Ovary (tissue), 9 donors: Measurements from ENCODE around the gene RGS12. TPM values are rescaled to one million over a fixed set of nuclear protein-coding genes. Genes with fewer than 3 reads are reported as not detected.

ENCODE experiments used
- DNase-seq, 5 donors: peaks; one replicate each; pipeline ENCODE4 v3.0.0-alpha.2; 2019 to 2020
- H3K27ac ChIP-seq, 2 donors: fragments of 200-600 bp; one replicate each; pipeline versions ENCODE4 v1.5.1 to v1.8.0; 2019 to 2022
- H3K27me3 ChIP-seq: fragments of 200-600 bp; one replicate; pipeline ENCODE4 v1.8.0; 2022
- H3K36me3 ChIP-seq: fragments of 200-600 bp; sonication (generic); one replicate; pipeline ENCODE4 v1.5.1; 2019
- H3K4me1 ChIP-seq: one replicate; pipeline ENCODE4 v1.8.1; 2013; ENCODE audit warnings: mild to moderate bottlenecking, moderate library complexity; ENCODE audit not compliant: insufficient read depth
- H3K4me3 ChIP-seq: fragments of 200-600 bp; sonication (generic); one replicate; pipeline ENCODE4 v1.5.1; 2017
- H3K9me3 ChIP-seq, 2 donors: fragments of 200-600 bp in 1 of 2; sonication (generic) in 1 of 2; one replicate each; pipeline versions ENCODE4 v1.5.1 to v1.8.1; 2013 to 2019; ENCODE audit warnings: mild to moderate bottlenecking in 1 of 2, moderate library complexity in 1 of 2
- EP300 ChIP-seq: sonication (generic); formaldehyde crosslinking; IDR thresholded peaks from one replicate; pipeline ENCODE4 v1.6.1; 2017; ENCODE audit warnings: antibody characterized with exemption
- POLR2A ChIP-seq: fragments of 450-650 bp; IDR thresholded peaks from one replicate; pipeline ENCODE4 v1.6.1; 2017; ENCODE audit warnings: antibody characterized with exemption, mild to moderate bottlenecking, moderate library complexity
- WGBS, 3 donors: extraction: QIAGEN DNeasy Blood & Tissue Kit in 1 of 3; methylation state at CpG; one replicate each; pipeline versions ENCODE4 v1.1.5 to v1.1.7; 2013 to 2017; 5-methylcytosine and 5-hydroxymethylcytosine counted together
- intact Hi-C, 4 donors: fragments of 100-400 bp; cut with DNase I; formaldehyde crosslinking; loops; one replicate each; pipeline versions ENCODE4 v1.11.0 to v1.15.1; 2022 to 2023
- polyA plus RNA-seq, 2 donors: library from polyadenylated mRNA; stranded (reverse); fragments of 200-250 nt in 1 of 2; fragments of 350-450 nt in 1 of 2; fragmentation: Illumina TruSeq in 1 of 2; extraction: RNeasy Lipid Tissue Mini Kit (QIAGEN cat#74804) in 1 of 2; gene quantifications; one replicate each; pipeline ENCODE4 v1.2.3, GENCODE V29; 2013 to 2014
- total RNA-seq, 7 donors: library from RNA; depleted of rRNA in 2 of 7; stranded (reverse); fragments of >200 nt in 2 of 7; fragmentation: NEBNext Ultra II Directional in 3 of 7; extraction: Animal tissue kit (Norgen Biotek cat#: 25700) in 3 of 7; gene quantifications; one replicate each; pipeline versions ENCODE4 v1.1.0 to v1.2.4, GENCODE V29; 2016 to 2023
- TF ChIP-seq, protein P1 (sequence below), 3 donors: fragments of 450-650 bp in 2 of 3; fragments of 200-600 bp in 1 of 3; IDR thresholded peaks; one replicate each; pipeline versions ENCODE4 v1.5.1 to v1.8.0; 2016 to 2022; ENCODE audit warnings: antibody characterized with exemption in 3 of 3, mild to moderate bottlenecking in 1 of 3
- donor health status: DM: no; HTN: no; CAD: no; lungs with moderate emphysema.
- donor health status: DM: no; HTN: no; CAD: no.
- donor health status: Bipolar disorder and iron deficiency.
- donor health status: DM: yes; HTN: yes; CAD: no.
- donor health status: DM: no; HTN: no; CAD: no.
- donor health status: DM: yes; HTN: yes; CAD: no.

RGS12 gene
- total and polyA plus RNA-seq, 9 donors: 11.4 to 50.7 (median 30.9) TPM

DNA sequence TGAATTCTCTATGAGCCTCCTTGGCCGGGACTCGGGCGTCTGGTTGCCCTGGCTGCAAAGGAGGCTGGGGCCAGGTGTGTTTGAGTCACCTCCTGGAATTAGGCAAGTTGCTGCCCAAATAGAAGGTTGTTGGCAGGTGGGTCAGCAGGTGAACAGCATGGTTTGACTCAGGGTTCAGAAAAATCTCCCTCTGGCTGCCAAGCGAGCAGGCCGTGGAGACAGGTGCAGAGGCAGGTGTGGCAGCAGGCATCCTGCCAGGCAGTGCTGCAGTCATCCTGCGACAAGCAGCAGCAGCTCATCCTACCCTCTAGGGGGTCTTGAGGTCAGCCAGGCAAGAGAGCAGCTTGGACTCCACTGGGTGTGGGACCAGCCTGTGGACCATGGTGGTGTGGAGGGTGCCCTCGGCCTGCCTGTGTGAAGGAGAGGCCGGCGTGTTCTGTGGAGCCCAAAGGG lies 35.7 kb upstream of the RGS12 start:
- DNase-seq: no peak
- intact Hi-C loops: no loop called here
- H3K4me1 ChIP-seq: peaks cover 1% of the 10 kb centered on the region

DNA sequence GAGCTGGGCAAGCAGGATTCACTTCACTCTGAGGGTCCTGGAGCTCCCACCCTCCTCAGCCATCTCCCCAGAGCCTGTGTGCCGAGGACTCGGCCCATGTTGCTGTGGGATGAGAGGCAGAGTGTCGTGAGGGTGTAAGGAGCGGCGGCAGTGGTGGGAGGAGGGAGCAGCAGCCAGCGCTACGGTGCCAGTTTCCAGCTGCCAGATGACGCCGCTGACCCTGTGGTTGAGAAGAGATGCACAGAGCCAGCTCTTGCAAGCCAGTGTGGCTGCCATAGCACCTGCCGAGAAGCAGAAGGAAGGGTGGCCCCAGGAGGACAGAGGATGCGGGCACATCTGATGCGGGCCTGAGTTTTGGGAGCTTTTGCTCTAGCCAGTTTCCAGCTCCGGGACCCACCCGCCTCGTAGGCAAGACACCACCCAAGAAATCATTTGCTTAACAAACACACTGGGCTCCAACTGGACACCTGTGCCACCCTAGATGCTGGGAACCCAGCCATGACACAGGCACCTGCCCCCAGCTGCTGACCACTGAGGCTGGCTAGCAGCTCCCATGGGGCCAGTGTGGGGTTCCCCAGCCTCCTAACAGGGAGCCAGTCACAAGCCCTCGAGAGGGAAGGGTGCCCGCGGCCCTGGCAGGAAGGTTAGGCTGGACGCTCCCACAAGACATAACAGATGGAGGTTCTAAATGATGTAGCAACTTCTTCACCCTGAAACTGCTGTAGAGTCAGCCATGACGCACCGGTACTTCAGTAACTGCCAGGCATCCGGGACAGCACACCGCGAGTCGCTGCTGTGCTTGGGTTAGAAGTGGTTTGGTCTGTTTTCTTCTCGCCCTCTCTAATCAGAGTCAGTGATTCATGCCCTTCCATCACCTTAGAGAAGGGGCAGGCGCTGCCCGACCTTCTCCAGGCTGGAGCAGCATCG lies 35.0 kb upstream of the RGS12 start:
- Histone ChIP-seq H3K4me3 (no peak overlapping the region), H3K27me3 (no peaks in the 10 kb centered on the region), H3K27ac (no peak overlapping the region), H3K9me3 (no peaks in the 10 kb centered on the region), H3K36me3 (no peaks in the 10 kb centered on the region), H3K4me1 (peaks cover 1% of the 10 kb centered on the region)
- WGBS, 3 donors: 85 to 93% (median 92%) methylated on average over 29 of the region's 29 CpGs
- DNase-seq: no peak
- TF ChIP-seq, protein P1, sequence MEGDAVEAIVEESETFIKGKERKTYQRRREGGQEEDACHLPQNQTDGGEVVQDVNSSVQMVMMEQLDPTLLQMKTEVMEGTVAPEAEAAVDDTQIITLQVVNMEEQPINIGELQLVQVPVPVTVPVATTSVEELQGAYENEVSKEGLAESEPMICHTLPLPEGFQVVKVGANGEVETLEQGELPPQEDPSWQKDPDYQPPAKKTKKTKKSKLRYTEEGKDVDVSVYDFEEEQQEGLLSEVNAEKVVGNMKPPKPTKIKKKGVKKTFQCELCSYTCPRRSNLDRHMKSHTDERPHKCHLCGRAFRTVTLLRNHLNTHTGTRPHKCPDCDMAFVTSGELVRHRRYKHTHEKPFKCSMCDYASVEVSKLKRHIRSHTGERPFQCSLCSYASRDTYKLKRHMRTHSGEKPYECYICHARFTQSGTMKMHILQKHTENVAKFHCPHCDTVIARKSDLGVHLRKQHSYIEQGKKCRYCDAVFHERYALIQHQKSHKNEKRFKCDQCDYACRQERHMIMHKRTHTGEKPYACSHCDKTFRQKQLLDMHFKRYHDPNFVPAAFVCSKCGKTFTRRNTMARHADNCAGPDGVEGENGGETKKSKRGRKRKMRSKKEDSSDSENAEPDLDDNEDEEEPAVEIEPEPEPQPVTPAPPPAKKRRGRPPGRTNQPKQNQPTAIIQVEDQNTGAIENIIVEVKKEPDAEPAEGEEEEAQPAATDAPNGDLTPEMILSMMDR (IDR thresholded peaks at IDR 0.05): no peak
- TF ChIP-seq EP300 (no peak), POLR2A (no peak)
- intact Hi-C loops: no loop called here

More for the DNA sequence above, 35.7 kb upstream of the RGS12 start:
- 88 to 94% (median 88%) methylated on average over 9 of the region's 9 CpGs for WGBS, 3 donors
- TF ChIP-seq EP300 (no peak), POLR2A (no peak)
- TF ChIP-seq, protein P1 (IDR thresholded peaks at IDR 0.05): no peak
- H3K4me3 ChIP-seq: no peak overlapping the region
- H3K9me3 ChIP-seq: no peaks in the 10 kb centered on the region
- H3K27ac ChIP-seq: no peak overlapping the region
- no peaks in the 10 kb centered on the region for H3K27me3 ChIP-seq
- no peaks in the 10 kb centered on the region for H3K36me3 ChIP-seq

DNA sequence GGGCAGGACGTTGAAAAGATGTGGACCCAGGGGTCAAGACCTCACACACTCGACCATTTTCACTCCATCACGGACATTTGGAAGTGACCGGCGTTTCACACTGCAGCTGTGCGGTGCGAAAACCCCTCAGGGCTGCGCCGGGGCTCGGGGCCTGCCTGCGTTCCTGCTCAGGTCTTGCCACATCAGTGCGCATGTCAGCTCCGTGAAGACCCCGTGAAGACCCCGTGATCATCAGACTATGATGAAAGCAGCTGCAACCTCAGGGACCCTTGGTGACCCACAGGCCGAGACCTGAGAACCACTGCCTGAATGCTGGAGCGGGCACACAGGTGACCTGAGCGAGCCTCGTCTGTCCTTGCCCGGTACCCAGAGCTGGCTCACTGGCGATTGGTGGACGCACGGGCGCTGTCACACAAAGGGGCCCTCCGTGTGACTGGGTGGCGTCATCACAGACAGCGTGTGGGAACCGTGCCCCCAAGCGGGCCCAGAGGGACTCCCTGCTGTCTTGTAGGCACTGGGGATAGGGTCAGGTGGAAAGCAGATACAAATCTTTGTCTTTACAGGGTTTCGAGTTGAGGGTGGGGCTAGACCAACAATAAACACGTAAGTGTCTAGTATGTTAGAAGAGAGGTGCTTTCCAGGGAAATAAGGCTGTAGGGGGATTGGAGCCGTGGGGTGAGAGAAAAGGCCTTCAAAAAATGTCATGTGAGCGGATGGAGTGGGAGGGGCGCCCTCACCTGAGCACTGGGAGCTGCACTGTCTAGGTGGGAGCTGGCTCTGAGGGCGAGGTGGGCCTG lies 31.2 kb upstream of the RGS12 start:
- DNase-seq: no peak
- H3K36me3 ChIP-seq: no peaks in the 10 kb centered on the region
- no peak for TF ChIP-seq EP300
- H3K27me3 ChIP-seq: no peaks in the 10 kb centered on the region
- 85 to 93% (median 92%) methylated on average over 35 of the region's 35 CpGs for WGBS, 3 donors
- no peaks in the 10 kb centered on the region for H3K4me1 ChIP-seq
- H3K9me3 ChIP-seq: no peaks in the 10 kb centered on the region
- intact Hi-C loops: no loop called here
- no peak overlapping the region for H3K27ac ChIP-seq
- no peak overlapping the region for H3K4me3 ChIP-seq

DNA sequence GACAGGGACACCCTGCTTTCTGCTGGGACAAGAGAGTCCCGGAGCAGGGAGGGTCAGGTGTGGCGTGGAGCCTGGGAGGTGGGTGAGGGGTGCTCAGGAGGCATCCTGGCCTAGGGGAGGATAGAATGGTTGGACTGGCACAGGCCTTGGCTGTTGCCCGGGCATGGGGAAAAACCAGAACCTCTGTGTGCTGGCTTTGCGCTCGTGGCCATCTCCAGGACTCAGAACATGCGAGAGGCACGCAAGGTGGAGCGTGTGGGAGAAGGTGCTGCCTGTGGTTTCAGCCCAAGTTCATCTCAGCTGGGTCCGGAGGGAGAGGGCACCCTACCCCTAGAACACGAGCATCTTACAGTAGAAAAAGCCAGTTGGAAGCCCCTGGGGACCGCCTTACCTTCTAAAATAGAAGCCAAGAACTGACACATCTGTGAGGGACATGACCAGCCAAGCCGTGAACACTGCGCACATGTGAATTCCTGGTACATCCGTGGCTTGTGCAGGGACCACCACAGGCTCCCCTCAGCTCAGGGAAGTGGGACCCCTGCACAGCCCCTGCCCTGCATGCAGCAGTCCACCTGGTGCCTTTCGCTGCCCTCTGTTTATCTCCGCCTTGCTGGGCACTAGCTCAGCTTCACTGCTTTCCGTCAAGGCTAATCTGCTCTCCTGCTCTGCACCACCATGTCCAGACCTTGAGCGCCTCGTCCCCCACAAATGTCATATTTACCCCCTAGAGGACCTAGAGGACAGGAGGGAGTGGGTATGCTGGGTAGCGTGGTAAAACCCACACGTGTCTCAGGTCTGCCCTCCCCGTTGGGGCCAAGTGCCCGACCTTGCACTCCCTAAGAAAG lies 30.4 kb upstream of the RGS12 start:
- H3K4me1 ChIP-seq: no peaks in the 10 kb centered on the region
- peak in 1 of 5 donors; percentile 10 for DNase-seq
- no peak overlapping the region for H3K4me3 ChIP-seq
- H3K27ac ChIP-seq: no peak overlapping the region
- no peaks in the 10 kb centered on the region for H3K36me3 ChIP-seq
- intact Hi-C loops: no loop called here
- no peaks in the 10 kb centered on the region for H3K9me3 ChIP-seq
- TF ChIP-seq, protein P1 (IDR thresholded peaks at IDR 0.05): no peak
- TF ChIP-seq POLR2A: no peak
- WGBS, 3 donors: 83 to 88% (median 86%) methylated on average over 23 of the region's 23 CpGs
- no peaks in the 10 kb centered on the region for H3K27me3 ChIP-seq
